GM19239 (cell line): Measurements from ENCODE around the gene SELPLG.

ENCODE experiments used
- DNase-seq: peaks from one replicate; pipeline ENCODE4 v3.0.0; 2011; ENCODE audit warnings: low spot score; ENCODE audit not compliant: insufficient read length
- FAIRE-seq: peaks from 2 replicates; lab custom pipeline; 2011; peaks lifted over from hg19 to GRCh38; lab: Jason Lieb, UNC

Gene SELPLG

DNA sequence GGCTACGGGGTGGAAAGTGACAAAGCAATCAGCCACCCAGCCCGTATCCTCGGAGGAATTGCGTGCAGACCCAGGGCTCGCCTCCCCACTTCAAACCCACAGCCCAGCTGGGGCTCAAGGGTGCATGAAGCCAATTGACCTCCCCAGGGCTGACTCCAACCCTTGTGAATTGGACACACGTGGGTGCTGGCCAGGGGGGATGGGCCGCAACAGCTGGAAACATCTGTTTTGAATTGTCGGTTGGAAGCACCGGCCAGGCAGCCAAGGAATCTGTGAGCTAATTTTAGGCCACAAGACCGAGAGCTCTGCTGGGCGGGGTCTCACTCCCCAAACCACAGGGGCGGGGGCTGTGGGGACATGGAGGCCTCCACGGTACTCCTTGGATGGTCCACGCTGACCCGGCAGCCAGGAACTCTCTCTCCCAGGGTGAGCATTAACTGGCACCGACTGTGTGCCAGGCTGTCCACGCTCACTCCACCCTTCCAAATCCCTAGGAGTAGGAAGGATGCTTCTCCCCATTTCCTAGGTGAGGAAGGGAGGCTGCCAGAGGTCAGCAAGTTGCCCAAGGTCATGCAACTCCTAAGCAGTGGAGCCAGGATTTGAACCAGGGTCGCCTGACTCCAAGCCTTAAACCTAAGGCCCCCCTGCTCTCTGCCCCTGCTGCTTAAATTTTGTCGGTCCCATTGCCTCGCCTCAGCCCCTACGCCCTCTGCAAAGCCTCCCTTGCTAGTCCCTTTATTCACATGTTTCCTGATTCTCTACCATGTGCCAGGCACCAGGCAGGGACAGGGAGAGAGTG lies 24.0 kb downstream of the SELPLG start:
- FAIRE-seq = no peak
- no peak for DNase-seq

DNA sequence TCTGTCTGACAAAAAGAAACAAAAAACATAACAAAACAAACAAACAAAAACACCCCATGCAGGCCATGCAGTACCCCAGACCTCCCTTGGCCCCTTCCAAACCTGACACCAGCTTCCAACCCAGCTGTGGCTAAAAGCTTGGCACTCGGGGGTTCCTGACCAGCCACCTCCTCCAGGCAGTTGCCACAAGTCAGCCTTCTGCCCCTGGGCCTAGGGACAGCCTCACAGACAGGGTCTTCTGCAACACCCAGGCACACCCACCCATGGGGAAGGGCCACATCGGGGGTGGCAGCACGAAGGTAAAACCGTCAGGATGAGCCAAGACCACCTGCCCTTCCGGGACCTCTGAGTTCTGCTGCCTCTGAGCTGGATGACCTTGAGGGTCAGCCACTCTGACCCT lies 25.1 kb downstream of the SELPLG start:
- no peak for FAIRE-seq

GRCh38 chr12:108607981-108608600 lies 25.6 kb downstream of the SELPLG start:
- DNase-seq (no peak), FAIRE-seq (no peak)

More for the DNA sequence above, 25.1 kb downstream of the SELPLG start:
- no peak for DNase-seq

GRCh38 chr12:108606492-108606891 lies 27.2 kb downstream of the SELPLG start:
- no peak for DNase-seq
- FAIRE-seq = no peak

GRCh38 chr12:108605690-108606406 lies 27.8 kb downstream of the SELPLG start:
- no peak for DNase-seq
- no peak for FAIRE-seq

- FAIRE-seq (no peak), DNase-seq (no peak)
Observed at GRCh38 chr12:108605000-108605689, 28.5 kb downstream of the SELPLG start.

DNA sequence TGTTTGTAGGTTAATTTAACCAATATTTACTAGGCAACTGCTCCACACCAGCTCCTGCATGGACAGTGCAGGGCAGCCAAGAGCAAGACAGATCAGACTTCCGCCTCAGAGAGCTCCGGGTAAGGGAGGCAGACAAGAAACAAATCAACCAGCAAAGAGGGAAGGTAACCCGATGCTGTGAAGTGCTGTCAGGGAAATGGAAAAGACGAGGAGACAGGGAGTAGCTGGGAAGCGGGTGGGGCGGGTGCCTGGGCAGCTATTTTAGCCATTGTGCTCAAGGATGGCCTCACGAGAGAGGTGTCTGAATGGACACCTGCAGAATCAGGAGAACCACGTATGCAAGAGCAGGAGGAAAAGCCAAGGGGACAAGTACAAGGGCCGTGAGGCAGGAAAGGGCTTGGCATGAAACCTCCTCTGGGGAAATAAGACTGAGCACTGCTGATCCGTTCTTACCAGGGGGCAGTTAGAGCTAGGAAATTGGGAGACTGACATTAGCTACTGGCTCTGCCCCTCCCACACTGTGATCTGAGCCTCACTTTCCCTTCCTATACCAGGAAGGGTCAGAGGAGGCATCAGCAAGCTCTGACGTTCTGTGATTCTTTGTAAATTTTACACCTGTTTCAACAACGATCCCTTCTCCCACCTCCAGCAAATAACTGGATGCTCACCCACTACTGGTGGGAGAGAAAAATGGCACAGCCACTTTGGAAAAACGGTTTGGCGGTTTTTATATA lies 29.3 kb downstream of the SELPLG start:
- no peak for DNase-seq
- no peak for FAIRE-seq

- DNase-seq = no peak
- FAIRE-seq = no peak
Observed at GRCh38 chr12:108603743-108604142, 30.0 kb downstream of the SELPLG start.

DNA sequence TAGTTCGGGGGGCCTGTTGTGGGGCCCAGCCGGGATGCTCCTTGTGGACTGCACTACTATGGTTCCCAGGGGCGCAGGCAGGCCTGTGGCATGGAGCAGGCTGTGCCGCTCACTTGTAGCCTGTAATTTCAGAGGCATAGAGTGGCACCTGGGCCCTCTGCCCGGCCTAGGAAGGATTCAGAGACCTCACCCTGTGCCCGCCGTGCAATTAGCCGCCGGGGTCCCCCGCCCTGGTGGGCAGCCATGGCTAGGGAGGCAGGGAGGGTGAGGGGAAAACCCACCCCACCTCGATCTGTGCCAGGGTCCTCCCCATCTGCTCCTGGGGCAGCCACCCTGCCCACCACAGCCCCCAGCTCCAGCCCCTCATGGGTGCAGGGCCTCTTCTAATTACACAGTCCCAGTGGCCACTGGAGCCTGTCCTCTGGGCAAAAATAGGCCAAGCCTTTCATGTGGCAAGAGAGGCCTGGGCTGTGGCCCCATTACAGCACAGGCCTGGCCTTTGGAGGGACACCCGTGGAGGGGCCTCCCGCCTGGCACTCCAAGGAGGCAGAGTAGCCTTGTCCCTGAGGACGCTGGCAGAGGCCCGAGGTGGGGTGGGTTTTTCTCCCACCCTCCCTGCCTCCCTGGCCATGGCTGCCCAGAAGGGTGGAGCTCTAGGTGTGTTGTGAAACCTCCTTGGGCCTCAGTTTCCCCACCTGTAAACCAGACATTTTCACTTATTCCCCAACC lies 30.6 kb downstream of the SELPLG start:
- DNase-seq (no peak), FAIRE-seq (no peak)

- FAIRE-seq (no peak), DNase-seq (no peak)
Observed at GRCh38 chr12:108602209-108602705, 31.4 kb downstream of the SELPLG start.

DNA sequence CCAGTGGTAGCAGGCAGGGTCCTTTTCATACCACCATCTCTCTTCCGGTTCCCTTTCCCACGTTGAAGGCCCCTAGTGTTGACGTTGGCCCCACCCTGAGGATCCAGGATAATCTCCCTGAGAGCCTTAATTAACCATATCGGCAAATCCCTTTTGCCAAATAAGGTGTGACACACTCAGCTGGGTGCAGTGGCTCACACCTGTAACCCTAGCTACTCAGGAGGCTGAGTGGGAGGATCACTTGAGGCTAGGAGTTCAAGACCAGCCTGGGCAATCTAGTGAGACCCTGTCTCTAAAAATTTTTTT lies 33.0 kb downstream of the SELPLG start:
- DNase-seq (no peak), FAIRE-seq (no peak)

DNA sequence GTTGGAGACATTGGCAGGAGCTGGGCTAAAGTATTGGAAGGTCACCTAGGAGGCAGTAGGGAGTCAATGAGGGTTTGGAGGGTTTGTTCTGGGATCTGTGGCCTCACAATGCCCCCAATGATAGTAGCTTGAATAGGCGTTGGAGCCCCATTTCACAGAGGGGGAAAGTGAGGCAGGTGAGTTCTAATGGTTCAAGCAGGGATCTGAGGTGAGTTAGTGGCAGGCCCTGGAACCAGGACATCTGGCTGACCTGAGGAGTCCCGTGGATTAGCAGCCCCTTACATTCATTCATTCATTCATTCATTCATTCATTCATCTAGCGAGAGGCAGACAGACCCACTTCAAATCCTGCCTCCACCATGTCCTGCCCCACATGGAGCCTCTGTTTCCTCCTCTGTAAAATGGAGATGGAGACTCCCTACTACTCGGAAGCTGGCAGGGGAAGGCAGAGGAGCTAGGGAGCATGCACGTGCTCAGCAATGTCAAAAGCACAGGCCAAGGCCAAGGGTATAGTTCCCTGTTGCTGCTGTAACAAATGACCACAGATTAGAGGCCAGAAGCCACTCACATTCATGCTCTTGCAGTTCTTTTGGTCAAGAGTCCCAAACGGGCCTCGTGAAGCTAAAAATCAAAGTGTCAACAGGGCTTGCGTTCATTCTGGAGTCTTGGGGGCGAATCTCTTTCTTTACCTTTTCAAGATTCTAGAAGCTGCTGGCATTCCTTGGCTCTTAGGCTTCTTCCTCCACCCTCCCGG lies 33.6 kb downstream of the SELPLG start:
- DNase-seq (no peak), FAIRE-seq (no peak)

DNA sequence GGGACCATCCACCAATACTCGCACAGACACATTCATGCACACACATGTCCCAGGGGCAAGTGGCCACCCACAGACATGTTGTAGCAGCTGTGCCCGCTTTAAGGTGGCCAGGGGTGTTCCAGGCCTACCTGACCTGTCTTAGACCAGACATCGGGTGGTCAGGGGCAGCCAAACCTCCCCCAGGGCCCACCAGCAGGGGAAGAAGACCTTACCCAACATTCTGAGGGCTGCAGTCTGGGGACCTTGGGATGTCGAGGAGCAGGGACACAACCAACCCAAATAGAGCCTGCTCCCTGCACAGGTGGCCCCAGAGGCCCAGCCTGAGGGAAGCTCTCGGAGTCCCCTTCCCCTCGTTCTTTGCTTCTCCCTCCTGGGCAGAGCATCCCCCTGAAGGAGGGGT lies 34.2 kb downstream of the SELPLG start:
- DNase-seq = no peak
- FAIRE-seq = no peak

GRCh38 chr12:108598553-108599250 lies 35.0 kb downstream of the SELPLG start:
- no peak for FAIRE-seq
- no peak for DNase-seq

DNA sequence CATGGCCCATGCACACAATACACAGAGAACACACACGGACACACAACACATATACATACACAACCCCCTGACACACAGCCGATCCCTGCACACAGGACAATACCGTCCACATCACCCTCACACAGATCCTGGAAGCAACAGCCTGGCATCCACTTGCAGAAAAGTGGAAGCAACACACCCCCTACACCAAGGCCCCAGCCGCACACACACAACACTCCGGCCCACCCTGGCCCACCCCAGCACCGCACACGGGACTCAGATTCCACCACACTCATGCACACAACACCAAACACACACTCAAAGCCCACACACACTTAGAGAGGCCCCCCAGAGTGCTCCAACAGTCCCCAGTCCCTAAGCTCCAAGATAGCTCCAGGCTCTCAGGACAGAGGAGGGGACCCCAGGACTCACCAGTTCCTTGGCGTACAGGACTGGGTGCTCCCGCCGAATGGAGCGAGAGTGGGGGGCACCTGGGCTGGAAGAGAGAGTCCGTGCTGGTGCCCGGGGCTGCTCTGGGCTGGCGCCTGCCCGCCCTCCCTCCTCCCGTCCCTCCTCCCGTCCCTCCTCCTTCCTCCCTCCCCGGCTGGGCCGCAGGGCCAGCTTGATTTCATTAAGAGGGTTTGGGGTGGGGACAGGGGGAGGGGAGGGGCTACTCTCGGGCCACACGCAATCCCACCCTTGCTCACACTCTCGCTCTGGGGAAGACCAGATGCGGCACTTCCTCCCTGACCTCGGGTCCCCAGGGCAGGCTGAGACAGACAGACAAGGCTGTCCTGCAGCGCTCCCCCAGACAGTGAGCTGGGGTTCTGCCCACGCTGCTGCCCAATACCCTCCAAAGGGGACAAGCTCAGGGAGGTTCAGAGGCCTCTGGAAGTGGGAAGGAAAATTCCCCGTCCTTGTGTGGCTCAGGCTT lies 35.9 kb downstream of the SELPLG start, which contains the start of gene TMEM119:
Gene TMEM119, minus strand, starts transcription at position 526 of the 913 bp plus-strand sequence. CDS start 5,701 bp downstream, outside the sequence.
- no peak for DNase-seq
- FAIRE-seq = no peak

- DNase-seq (no peak), FAIRE-seq (no peak)
Observed at GRCh38 chr12:108596854-108597558, 36.7 kb downstream of the SELPLG start.
